Stimulated activated CD4-positive, alpha-beta T cell treated with anti-CD3 and anti-CD28 coated beads, Interleukin-15, amount 100 ng/mL, for 48 hours (primary cell): ENCODE measurements around the gene MMP11.

Source experiments
- DNase-seq, 2 donors: peaks; one replicate each; pipeline ENCODE4 v3.0.0-alpha.2; 2020; ENCODE audit warnings: low read depth in 2 of 2

MMP11 gene

GRCh38 chr22:23828800-23829680 is 56.4 kb downstream of the MMP11 start:
- no peak for DNase-seq

- no peak for DNase-seq
Observed at GRCh38 chr22:23829845-23830372, 57.3 kb downstream of the MMP11 start.

- no peak for DNase-seq
Observed at GRCh38 chr22:23831261-23831660, 58.6 kb downstream of the MMP11 start.

GRCh38 chr22:23831781-23832180 is 59.1 kb downstream of the MMP11 start:
- no peak for DNase-seq

- no peak for DNase-seq
Observed at GRCh38 chr22:23832226-23833016, 59.8 kb downstream of the MMP11 start.

- DNase-seq = no peak
Observed at GRCh38 chr22:23833017-23833751, 60.5 kb downstream of the MMP11 start.
